ENCODE data around the gene TBC1D24.

Gene TBC1D24

DNA sequence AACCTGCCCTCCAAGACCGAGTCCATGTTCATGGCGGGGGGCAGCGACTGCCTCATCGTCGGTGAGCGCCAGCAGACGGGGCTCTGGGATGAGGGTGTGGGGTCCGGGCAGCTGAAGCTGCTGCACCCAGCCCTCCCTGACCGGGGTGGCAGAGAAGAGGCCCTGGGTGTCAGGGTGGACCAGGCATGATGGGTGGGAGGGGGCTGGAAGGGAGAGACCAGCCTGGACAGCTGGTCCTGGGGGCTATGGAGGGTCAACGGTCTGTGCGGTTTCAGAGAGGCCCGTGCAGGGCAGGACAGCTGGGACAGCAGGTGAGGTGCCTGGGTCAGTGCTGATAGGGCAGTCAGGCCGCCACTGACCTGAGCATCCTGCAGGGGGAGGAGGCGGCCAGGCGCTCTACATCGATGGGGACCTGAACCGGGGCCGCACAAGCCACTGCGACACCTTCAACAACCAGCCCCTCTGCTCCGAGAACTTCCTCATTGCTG, 25.5 kb downstream of the TBC1D24 start:
- DNase-seq: no peak

DNA sequence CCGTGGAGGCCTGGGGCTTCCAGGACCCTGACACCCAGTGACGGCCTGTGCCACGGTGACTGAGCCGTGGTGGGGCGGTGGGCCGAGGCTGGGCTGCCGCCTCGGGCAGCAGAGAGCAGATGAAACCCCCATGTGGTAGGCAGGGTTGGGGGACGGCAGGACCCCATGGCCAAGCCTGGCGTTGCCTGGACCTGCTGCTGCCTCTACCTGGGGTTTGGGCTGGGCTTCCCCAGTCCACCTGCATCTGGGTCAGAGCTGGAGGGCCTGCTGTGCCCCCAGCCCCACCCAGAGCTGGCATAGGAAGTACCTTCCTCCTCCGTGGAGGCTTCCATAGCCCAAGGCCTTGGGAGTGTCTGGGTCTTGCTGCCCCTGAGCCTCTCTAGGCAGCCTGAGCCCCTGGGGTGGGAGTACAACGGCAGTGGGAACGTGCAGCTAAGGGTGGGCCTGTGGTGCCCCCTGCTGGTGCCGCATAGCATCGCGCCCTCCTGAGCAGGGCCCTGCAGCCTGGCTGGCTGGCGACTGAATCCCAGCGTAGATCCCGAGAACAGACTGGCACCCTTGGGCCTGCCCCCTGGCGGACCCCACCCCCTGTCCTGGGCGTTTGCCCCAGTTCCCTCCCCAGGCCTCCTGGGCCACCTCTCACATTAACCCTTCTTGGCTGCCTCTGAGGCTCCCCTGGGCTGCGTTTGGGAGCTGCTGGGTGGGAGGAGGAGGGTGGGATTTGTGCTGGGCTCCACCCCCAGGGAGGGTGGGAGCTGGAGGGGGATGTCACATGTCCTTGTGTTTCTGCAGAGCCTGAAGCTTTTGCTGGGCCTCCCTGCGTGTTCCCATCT, 26.2 kb downstream of the TBC1D24 start:
- peak; percentile 86 for DNase-seq

DNA sequence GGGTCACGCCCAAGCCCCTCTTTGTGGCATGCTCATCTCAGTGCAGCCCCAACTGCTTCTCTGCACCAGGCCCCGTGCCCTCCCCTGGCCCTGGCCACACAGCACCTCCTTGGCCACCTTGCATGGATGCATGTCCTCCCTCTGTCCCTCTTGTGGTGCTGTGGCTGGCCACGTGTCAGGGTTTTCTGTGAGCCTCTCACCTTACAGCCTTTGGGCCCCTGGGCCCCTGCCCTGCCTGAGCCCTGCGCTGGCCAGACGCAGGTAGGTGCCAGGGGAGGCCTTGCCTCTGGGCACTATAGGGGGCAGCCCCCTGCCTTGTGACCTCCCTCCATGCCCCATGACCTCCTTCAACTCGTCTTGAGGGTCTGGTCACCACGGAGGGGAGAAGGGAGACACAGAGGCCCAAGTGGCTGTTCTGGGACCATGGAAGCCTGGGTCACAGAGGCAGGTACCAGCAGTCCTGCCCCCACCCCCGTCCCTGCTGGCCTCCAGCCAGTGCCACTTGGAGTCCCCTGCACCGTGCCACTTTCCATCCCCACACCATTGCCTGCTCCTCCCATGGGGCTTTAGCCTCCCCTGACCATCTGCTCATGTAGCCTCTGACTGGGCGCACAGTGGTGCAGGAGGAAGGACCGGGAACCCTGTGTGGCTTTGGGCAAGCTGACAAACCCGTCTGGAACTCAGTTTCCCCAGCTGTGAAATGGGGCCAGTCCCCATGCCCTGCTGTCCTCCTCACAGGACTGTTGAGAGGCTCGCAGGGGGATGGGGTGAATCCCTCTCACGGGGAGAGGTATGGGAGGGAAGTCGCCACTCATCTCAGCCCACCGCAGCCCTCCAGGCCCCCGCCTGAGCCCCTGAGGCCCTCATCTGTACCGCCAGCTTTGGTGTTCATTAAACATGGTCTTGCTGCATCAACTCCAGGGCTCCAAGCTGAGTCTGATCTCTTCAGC, 27.3 kb downstream of the TBC1D24 start:
- no peak for DNase-seq

DNA sequence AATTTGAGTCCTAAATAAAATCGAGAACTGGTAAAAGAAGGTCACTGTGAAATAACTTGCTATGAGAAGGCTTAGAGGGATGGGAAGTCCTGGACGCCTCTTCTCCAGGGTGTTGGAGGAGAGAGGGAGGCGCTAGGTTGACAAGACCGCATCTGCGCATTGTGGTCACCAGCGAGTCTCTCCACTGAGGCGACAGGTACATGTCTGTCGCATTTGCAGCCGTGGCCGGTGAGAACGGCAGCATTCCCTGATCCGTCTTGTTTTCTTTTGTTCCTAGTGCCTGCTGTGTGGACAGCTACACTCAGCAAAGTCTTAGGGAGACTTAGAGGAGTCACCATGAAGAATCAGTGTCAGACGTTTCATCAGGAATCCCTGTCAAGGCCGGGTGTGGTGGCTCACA, 30.8 kb downstream of the TBC1D24 start:
- DNase-seq: no peak

DNA sequence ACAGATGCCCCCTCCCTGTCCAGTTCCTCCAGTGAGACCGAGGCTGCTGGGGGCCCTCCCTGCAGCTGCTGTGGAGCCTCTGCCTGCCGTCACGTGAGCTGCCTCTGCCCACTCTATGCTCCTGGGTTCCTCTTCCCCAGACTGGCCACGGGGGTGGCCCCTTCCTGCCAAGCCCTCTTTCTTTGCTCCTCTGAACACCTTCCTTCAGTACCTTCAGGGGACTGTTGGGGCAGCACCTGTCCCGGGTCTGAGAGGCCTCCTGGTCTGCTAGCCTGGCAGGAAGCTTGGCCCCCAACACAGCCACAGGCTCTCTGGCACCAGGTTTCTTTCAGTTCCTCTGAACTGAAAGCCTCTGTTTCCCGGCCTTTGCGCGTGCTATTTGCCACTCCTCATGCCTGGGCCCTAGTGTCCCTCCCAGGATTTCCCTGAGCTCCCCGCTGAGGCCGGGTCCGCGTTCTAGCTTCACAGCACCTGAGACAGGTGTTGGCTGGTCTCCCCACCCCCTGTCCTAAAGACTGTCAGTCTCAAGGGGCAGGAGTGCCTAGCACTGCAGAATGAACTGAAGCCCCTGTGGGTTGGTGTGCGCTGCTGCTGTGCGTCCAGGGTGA, 32.2 kb downstream of the TBC1D24 start:
- peak; percentile 56 for DNase-seq

DNA sequence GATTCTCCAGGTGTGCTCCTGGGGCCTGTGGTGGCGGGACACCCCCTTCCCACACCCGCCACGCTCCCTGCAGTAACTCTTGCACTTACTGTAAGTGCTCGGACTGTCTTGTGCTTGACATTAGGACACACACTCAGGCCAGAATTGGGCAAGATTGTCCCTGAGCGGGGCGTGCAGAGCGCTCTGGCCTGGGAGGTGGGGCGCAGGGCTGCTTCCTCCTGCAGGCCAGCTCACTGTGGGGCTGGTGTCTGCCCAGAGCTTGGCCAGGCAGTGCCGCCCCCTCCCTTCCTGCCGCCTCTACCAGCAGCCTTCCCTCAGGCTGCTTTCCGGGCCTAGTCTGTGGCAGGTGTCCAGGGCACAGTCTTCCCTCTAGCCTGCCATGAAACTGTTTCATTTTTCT, 32.7 kb downstream of the TBC1D24 start:
- DNase-seq: peak; percentile 36

DNA sequence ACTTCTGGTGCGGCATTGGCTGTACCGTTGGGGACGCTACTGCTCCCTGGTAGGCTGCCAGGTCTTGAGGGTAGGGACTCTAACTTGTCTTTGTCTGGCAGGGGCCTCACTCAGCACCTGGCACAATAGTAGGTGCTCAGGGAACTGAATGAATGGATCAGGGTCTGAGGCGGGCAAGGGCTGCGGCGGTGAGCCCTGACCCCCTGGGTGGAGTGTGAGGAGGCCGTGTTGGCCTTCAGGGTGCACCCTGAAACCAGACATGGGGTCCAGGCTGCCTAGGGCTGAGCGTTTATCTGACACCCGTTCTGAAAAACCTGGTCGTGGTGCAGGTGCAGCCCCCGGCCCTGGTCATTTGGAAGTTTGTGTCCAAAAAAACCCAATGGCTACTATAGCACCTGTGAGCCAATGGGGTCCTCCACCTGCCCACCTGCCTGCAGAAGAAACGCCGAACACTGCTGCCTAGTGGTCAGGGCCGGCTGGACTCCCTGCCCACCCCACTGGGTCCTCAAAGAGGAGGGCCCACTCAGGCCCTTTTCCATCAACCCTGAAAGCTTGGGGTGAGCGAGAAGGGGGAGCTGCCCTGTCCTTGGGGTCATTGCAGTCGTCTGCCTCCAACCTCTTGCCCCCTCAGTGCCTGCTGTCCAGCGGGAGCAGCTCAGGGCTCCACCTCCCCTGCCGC, 33.9 kb downstream of the TBC1D24 start:
- DNase-seq: no peak

DNA sequence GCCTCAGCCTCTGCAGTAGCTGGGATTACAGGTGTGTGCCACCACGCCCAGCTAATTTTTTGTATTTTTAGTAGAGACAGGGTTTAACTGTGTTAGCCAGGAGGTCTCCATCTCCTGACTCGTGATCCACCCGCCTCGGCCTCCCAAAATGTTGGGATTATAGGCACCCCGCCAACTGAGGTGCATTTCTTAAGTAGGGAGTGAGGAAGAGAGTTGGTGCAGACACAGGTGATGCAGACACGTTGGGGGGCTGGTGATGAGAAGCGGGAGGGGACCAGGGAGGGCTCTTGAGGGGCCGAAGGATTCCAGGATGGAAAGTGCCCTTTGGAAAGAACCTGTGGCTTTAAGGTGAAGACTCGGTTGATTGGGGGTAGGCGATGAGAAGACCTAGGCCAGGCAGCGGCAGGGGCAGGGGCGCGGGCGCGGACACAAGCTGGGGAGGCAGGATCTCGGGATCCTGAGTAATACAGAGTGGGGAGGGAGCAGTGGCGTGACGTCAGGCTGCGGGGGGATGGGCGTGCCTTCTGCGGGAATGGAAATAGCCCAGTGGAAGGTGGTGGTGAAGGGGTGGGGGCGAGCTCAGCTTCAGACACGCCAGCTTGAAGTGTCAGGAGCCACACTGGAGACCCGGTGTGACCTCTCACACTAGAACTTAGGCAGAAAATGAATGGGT, 36.3 kb downstream of the TBC1D24 start:
- DNase-seq: no peak

DNA sequence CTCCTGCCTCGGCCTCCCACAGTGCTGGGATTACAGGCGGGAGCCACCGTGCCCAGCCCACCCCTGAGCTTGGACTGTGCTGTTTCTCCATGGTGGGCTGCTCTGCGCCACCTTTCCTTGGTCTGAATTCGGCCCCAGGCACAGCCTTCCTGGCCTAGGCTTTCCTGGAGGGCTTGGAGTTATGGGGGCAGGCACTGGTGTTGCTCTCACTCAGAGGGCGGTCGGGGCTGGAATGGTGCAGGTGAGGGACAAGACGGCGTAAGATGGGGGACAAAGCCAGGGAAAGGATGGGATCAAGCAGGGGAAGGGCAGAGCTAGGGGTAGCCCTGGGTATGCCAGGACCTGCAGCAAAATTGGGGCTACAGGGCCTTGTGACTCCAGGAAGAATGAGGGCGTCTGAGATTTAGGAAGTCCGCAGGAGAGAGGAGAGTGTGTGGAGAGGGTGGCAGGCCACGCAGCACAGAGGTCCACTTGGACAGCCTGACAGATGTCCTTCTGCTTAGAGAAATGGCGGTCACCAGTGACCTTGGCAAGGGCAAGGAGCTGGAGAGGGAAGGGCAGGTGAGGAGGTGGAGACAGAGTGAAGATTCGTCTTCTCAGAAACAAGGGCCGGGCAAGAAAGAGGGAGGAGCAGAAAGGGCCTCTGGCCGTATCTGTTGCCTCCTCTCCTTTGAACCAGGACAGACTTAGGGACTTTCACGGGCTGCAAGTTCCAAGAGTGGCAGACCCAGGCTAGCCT, 37.2 kb downstream of the TBC1D24 start:
- no peak for DNase-seq

DNA sequence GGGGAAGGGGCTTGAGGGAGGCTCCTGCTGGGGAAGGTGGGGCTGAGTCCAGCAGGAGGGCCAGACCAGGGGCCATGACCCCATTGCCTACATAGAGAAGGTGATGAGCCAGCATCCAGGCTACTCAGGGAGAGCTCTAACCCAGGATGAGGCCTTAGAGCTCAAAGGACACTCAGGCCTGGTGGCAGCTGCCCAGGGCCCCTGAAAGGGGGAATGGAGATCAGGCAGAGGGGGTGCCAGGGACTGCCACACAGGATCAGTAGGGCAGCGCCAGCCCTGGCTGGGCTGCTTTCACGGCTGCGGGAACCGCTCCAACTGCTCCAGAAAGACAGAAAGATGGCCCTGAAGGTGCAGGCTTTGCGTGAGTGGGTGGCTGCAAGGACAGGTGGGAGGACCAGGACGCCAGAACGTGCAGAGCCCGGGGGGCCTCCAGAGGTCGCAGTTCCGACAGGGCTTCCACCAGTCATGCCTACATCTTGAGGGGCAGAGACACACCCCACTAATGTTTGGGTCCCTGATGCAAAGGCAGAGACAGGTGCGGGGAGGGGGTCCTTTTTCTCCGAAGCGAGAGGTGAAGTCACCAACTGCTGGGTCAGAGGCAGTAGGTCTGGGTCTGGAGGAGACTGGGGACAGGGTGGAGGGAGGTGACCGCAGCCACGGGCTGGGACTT, 37.9 kb downstream of the TBC1D24 start:
- no peak for DNase-seq

DNA sequence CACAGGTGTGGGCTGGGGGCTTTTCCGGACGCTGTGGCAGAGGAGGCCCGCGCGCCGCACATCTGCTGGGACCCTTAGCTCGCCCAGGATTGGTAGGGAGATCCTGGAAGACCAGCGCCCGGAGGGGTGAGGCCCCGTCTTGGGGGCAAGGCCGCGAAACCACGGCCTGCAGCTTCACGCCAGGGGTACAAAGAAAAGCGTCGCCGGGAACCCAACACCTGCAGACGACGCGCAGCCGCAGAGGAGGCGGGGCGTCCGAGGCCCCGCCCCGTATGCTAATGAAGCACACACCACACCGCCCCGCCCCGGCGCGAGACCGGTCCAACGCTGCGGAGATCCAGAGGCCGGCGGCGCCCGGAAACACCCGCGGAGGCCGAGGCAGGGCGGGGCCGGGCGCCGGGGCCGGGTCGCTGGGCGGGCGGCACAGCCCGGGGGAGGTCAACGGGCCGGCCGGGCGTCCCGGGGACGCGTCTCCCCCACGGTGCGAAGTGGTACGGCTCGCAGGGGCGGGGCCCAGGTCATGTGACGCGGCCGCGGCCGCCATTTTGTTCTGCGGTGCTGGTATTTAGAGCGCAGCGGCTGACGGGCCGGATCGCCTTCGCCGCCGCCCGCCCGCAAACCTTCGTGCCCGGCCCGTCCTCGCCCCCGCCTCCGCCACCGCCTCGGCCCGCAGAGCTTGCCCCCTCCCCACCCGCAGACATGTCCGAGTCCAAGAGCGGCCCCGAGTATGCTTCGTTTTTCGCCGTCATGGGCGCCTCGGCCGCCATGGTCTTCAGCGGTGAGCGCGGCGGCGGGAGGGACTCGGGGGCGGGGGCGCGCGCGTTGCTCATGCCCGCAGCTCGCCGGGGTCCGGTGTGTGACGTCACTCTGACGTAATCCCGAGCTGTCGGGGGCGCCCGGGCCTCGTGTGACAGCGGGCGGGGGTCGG, 38.7 kb downstream of the TBC1D24 start, which contains the start of gene ATP6V0C:
Gene ATP6V0C, plus strand, starts transcription at position 548 of the 928 bp plus-strand sequence. Its CDS starts 152 bp downstream, at position 700.
- DNase-seq: peak; percentile 96

DNA sequence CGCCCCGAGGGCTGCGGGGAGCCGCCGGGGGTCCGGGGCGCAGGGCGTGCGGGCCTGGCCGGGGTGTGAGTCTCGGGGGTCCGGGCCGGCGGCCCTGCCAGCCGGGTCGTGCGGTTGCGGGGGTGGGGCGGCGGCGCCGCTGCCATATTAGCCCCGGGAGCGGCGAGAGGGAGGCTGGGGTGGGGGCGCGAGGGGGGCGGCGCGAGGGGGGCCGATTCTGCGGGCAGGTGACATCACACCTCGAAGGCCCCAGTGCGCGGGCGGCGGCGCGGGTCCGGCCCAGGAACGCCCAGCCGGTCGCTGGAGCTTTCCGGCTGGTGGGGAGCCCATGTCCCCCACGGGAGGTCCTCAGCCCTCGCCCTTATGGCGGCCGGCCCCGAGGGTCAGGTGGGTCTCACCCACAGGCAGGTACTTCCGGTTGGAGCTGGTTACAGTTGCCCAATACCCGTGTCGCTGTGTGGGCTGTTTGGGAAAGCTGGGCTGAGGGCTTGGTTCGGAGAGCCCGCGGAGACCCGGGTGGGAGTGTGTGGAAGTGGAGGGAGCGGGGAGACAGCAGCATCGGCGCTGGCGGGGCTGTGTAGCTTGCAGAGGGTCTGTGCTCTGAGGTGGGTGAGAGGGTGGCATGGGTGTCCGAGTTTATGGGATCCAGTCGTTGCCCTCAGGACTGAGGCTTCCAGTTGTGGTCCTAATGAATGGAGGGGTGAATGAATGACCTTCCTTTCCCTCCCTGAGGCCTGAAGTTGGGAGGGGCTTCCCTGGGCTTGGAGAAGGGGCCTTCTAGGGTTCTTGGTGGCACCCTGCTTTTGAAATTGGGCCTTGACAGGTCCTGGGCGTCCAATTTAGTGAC, 39.6 kb downstream of the TBC1D24 start:
- DNase-seq: no peak

DNA sequence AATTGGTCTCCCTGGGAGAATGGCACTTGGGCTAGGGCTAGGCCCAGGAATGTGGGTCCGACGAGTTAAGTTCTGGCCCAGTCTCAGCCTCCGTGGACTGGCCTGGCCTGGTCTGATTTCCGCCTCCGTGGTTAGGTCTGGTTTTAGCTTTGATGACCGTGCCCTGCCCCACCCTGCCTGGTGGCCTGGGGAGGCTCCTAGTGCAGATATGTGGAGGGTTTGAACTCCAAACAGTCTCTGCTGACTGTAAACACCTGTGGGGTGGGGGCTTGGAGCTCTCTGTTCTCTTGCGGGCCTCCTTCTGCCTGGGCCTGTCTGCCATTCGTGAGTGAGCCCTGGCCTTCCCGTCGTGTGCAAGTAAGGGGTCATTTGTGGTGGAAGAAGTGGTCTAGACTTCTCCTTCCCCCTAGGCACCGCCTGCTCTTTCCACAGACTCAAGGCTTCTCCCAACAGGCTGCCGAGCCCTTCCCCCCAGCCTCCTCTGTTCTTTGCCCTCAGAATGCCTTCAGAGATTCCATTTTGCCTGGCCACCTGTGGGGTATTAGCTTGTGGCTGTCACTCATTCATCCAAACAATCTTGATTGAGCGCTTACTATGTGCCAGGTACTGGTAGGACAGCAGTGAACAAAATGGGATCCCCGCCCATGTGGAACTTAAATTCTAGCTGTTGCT, 40.4 kb downstream of the TBC1D24 start:
- DNase-seq: peak; percentile 58

DNA sequence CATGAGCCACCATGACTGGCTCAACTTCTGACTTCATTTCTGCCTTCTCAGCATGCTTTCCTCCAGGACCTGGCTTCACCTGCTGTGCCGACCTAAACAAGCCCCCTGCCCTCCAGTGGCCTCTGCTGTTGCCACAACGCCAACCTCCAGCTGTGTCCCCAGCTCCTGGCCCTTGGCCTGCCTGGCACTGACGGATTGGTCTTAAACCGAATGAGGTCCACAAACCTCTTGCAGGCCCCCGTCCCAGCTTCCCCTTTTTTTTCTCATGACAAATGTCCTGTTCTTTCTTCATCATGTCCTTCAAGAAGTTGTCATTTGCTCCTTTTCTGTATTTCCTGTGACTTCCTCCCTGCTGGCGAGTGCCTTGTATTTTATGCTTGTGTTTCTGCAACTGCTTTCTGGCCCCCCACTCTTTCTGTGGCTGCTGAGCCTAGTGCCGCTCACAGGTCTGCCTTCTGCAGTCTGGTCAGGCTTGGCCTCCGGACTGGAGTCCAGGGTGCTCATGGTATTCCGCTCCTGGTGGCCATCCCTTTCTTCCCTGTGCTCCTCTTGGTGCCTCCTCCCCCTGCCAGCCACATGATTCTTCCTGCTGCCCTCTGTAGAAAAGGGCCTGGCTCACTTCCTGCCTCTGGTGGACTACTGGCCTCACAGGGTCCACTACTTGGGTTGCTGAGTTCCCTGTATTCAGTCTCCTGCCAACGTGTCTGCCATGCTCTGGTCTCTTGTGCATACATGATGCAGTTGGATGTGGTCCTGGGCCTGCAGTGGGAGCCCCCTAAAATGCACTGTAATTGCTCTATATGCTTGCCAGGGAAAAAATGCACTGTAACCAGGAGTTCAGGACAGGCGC, 41.7 kb downstream of the TBC1D24 start:
- peak; percentile 74 for DNase-seq

DNA sequence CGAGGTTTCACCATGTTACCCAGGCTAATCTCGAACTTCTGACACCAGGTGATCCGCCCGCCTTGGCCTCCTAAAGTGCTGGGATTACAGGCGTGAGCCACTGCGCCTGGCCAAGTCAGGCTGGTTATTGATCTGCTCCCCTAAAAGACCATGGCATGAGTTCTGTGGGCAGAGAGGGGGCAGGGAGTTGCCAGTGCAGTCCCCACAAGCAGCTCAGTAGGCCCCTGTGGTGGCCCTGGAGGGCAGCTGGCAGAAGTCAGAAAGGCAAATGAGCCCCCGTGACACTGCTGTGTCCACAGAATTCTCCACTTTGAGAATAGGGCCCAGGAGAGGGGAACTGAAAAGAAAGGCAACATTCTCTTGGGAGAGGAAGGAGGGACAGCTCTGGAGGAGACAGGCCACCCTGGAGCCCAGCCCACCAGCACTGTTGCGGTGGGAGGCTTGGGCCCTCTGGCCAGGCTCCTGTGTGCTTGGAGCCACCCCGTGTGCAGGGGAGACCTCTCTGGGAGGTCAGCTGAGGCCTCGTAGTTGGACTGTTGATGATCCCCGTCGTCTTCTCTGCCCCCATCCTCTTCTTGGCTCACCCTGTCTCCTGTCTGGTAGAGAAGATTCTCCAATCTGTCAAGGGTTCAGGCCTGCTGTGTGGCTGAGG, 43.2 kb downstream of the TBC1D24 start:
- no peak for DNase-seq
